Esophagus mucosa (tissue), 1 donor: ENCODE data around the gene PTPN14. TPM values are rescaled to one million over a fixed set of nuclear protein-coding genes. Genes with fewer than 3 reads are reported as not detected.
"Not testable (repeated sequence)": the region's sequence is repeated elsewhere in the genome, so short reads cannot be mapped to it uniquely, and the experiment has no call there.

ENCODE experiments used
- ATAC-seq: fragments of 200-7000 bp; cut with Tn5 transposase; one replicate; pipeline ENCODE4 v1.9.1; 2020
- total RNA-seq: library from RNA; stranded (reverse); gene quantifications from one replicate; pipeline ENCODE4 v1.2.4, GENCODE V29; 2023
- donor health status: DM: yes; HTN: yes; CAD: no.

Gene PTPN14
- total RNA-seq, 1 donor from 2014 or later: 25.3 TPM

DNA sequence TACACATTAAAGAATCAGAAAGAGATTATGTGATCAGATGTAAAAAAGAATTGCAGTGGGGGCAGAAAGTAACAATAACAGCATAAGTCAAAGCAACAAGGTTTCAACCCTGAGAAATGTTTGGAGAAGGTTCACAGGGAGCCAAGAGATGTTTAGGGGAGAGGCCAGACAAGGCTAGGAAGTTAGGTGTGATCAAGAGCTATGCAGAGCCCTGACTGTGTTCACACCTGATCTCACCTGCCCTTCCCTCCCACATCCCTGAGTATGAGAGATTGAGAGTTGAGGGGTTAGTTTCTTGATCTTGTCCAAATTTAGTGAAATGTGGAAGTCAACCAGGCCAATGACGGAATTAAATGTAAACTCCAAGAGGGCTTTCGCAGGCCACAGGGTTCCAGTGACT, 10.2 kb downstream of the PTPN14 start:
- ATAC-seq: no peak

DNA sequence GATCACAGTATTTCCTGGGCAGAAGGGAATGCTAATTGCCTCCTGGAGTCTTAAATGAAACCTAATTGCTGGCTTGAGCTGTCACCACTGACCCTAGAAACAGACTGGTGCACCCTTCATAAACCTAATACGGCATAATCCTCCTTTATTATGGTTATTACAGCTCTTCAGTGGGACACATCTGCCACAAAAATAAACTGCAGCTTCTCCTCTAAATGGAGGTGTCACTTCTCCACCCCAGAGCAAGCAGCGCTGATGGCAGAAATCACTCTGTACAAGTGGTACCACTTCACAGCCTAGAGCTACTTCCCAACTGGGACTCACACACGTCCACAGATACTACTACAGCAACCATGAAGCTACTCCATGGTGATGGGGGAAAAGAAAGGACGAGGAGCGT, 11.1 kb downstream of the PTPN14 start:
- ATAC-seq: no peak

DNA sequence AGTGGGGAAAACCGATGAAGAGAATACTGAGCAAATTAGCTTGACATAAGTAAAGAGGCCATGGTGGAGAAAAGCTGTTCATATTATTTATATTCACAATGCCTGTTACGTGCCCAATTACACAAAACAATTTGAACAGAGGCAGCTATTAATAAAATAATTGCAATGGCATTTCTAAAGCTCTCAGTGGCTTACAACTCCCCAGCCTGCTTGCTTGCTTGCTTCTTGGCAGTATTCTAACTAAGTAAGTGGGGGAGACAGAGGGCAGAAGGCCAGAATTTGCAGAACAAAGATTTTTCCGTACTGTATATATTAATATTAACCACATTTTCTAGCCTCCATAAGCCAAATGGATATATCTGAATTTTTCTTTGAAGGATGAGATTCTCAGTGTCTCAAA, 12.9 kb downstream of the PTPN14 start:
- ATAC-seq: no peak

DNA sequence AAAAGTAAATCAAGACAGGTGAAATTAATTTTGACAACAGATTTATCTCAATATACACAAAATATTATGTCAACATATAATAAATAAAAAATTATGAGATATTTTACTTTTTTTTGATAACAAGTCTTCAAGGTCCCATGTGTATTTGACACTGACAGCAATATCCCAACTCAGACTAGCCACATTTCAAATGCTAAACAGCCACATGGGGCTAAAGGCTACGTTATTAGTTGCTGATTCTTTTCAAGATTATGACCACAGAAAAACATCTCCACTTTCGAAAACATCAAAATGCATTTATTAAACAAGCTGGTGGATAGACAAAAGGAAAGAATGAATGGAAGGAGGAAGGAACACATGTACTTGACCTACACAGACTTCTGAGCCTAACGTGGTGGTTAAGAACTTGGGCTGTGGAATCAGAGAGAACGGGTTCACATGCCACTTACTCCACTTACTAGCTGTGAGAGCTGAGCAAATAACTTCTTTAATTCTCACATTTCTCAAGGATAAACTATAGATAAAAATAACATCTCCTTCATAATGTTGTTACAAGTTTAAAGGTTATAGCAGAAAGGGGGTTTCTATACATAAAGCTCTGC, 13.4 kb downstream of the PTPN14 start:
- ATAC-seq: no peak

DNA sequence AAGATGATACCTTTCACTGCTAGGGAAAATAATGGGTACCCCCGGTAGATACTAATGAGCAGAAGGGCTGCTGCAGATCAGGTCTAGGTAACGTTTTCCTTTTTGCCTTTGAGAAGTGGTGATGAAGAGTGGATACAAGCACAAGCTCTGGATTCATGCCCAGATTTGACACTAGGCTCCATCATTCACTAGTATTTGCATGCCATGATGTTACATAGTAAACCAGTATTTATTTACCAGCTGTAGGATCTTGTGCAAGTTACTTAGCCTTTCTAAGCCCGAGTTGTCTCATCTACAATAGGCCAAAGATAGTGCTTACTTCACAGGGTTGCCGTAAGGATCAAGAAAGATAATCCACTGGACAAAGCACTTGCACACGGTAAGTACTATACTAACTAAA, 14.2 kb downstream of the PTPN14 start:
- no peak for ATAC-seq

DNA sequence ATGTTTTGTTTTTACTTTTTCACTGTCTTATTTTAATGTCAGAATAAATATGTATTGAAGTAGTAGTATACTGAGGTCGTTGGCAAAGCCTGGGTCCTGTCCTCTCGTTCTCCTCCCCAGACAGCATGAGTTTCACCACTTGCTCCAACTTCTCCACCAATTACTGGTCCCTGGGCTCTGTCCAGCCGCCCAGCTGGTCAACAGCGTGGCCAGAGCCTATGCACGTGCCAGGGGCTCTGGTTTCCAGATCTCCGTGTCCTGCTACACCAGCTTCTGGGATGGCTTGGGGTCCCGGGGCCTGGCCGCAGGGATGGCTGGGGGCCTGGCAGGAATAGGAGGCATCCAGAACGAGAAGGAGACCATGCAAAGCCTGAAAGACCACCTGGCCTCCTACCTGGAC, 19.3 kb downstream of the PTPN14 start:
- ATAC-seq: no peak

DNA sequence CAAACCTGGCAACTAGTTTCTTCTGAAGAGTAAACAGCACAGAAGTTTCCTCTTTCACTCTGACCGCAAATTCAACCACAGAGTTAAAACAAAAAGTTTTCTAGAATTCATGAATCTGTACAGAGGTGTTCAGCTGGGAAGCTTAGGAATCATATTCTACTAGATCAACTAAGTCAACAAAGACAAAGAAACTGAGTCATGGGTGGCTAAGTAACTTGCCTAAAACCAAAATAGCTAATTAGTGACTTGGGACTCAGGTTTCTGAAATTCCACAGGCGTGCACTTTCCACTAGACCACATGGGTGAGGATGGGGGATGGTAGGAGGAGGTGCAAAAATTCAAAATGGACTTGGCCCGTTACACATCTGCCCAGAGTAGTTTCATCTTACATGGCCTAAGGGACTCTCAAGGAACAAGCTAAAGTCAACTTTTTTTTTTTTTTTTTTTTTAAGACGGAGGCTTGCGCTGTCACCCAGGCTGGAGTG, 25.8 kb downstream of the PTPN14 start:
- peak; percentile 52 for ATAC-seq

DNA sequence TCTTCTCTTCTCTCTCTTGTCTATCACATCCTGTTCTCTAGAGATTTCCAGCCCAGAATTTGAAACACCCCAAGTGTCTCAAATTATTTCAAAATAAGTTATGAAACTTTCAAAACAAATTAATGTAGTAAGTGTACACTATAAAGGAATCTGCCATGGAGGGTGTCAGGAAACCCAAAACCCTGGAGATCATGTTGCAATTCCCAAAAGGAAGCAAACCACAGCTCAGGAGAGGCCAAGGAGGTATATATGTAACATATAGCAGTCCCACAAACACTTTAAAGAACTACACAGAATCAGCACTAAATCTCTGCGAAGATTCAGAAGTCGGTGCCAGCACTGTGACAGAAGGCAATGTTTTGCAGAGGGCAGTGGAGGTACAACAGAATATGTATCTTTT, 26.6 kb downstream of the PTPN14 start:
- no peak for ATAC-seq

DNA sequence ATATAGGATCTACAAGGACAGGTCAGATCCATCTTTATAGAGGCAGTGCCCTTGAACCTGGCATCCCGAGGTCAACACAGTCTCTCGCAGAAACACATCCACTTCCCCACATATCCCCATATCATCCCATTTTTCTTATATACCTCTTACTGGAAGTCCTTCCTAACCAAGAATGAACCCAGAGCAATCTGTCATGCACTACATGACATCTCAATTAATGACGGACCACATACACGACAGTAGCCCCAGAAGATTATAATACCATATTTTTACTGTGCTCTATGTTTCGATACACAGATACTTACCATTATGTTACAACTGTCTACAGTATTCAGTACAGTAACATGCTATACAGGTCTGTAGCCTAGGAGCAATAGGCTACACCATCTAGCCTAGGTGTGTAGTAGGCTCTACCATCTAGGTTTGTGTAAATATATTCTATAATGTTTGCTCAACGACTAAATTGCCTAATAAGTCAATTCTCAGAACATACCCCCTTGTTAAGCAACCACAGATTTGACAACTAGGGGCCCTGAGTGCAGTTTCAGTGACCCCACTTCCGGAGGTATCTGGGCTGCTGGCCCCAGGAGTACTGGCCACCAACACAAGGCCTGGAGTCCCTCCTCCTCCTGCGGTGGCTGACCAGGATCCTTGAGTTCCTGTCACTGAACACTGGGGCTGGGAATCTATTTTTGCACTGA, 28.1 kb downstream of the PTPN14 start:
- ATAC-seq: no peak

DNA sequence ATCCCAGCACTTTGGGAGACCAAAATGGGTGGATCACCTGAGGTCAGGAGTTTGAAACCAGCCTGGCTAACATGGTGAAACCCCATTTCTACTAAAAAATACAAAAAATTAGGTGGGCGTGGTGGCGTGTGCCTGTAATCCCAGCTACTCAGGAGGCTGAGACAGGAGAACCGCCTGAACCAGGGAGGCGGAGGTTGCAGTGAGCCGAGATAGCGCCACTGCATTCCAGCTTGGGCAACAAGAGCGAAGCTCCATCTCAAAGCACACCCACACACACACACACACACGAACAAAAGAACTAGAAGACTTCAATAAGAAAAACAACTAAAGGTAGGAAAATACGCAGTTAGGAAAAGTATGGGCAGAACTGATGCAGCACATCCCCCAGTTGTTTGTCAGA, 29.9 kb downstream of the PTPN14 start:
- ATAC-seq: not testable (repeated sequence)

DNA sequence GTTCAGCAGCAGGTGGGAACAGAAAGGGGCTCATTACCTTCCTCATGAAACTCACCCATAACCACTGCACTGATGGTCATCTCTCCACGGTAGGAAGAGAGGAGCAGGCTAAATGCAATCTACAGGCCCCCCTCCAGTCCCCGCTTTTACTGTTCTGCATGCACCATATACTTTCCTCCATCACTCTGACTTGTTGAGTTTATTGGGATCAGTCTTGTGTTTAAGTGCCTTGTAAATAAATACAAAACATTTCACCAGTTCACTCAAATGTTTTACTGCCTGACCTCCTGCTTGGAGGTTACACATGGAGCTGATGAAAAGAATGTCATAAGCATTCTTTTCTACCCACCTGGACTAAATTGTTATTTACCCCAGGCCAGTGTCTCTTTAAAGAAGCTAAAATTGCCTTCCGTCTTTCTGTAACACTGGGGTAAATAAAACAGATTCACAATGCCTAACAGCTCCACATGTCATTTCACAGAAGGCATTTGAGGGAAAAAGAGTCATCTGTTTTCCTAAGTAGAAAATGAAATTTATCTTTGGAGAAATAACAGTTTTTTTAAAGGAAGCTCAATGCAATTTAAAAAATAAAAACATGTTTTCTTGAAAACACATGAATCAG, 30.7 kb downstream of the PTPN14 start:
- no peak for ATAC-seq

DNA sequence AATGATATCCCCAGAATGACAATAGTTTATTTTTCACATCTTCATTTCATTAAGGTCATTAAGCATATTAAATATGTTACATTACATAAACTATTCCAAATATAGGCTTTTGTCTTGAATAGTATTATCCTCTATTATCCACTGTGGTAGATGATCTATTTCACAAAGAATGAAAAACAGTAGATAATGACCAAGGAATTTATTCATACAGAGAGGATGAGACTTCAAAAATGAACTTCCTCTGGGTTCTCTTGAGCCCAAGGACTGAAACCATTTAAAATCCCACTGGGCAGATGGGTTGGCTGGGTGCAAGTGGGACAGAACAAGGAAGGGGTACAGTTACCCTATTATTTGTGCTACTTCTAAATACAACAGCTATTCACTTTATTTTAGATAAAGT, 33.0 kb downstream of the PTPN14 start:
- no peak for ATAC-seq

DNA sequence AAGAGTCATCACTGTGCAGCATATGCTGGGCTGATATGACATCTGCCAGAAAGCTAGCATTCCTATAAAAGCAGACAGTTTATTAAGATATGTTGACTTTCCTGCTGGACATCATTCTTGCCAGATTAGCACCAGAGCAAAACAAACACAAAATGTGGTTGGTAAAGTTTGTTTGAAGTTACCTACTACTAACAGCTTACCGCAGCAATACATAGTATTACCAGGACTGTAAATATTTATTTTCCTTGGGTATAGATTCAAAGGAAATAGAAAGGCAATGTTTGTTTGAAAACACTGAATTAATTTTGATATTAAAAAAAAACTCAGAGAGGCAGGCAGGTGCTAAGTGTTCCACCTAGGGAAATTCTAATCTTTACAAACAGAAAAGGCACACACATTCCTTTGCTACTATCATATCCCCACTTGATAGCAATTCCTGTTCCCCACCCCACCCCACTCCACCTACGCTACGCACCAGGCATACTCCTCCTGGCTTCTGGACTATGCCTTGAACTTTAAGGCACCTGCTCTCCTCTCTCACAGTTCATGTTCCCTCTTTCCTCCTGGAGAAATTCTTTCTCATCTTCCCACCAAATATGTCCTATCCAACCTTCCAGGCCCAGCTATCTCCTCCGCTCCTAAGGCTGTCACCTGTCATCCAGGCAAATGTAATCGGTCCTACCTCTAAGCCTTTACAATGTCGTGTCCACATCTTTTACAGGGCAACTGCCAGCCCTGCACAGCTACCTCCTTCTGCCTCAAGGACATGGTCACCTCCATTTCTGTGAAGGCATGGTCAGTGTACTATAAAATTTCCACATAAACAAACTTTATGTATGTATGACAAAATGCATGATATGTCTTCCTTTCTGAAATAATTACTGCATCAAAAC, 34.7 kb downstream of the PTPN14 start:
- ATAC-seq: peak; percentile 29

DNA sequence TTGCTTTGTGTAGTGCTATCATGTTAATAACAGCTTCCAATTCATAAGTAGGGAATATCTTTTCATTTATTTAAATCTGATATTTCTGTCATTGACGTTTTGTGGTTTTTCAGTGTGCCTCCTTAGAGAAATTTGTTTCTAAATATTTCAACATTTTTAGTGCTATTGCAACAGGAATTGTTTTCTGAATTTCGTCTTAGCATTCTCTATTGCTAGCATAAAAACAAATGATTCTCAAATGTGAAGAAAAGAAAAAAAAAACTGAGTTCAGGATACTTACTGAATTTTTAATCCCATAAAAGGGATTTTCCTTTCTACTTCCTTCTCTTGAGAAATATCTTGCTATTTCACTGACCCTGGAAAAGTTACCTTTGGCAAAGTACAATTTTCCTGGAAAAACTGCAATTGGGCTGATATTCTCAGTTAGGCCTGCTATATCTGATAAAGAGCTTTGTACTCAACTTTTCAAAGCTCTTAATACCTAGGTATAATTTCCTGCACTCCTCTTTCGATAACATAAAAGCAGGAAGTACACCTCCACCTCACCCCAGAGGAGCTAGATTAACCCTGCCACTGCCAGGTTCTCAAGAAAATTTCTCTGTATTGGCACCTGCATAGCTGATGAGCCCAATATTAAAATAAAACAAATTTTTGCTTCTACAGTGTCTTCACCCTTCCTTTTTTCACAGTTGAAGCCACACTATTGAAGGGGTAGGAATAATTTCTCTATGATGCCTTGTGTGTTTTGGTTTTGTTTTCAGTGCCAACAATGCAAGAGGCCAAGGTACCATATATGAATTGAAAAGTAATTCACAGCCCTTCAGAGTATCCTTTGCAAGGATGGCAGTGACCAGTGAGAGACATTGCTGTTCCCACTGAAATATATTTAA, 35.6 kb downstream of the PTPN14 start:
- no peak for ATAC-seq

DNA sequence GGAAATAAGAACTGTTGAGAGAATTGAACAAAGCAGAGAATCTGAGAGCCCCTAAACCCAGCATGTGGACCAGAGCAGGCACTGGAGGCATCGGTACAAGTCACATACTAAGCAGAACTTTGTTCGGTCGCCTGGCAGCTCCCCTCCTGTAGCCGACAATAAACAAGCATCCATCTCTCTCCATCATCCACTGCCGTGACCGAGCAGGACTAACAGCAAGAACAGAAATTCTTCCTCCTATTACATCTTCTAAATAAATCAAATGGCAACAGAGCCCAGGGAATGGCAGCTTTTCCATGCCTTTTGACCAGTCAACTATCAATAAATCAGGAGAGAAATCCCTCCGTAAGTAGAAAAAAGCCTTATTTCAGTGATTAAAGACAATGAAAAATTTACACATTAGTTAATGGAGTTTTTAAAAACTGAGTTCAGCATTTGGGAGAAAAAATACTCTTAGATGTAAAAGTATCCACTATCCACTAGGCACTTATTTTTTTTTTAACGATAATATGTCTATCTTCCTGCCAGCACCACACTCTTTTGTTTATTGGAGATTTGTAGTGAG, 36.5 kb downstream of the PTPN14 start:
- ATAC-seq: no peak

DNA sequence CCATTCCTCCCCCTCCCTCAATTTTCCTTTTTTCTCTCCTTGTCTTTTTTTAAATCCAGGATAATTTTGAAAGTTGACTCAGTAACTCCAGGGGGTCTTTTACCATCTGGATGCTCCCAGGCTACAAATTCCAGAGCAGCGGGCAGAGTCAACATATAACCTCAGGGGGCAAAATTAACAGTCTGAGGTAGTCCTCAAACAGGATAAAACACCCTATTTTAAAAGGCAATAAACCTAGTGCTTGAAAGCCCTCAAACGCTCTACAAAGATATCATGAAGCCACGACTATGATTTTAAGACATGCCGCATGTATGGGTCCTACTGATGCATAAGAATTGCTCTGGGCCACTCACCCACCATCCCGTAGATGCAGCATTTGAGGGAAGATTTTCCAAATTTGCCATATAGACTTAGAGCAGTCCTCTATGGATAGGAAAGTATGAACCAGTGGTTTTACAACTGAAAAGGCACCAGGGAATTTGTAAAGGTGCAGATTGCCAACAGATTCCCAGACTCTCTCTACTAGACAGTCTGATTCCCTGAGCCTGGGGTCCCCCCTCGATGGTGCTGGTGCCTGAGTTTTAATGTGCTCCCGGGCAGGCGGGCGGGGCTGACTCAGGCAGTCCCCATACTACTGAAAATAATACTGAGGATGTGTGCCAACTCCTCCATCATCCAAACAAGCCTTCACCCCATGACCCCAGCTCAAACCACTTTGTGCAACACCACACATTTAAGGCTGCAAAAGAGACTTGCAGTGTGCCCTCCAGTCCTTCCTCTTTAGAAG, 37.2 kb downstream of the PTPN14 start:
- no peak for ATAC-seq

DNA sequence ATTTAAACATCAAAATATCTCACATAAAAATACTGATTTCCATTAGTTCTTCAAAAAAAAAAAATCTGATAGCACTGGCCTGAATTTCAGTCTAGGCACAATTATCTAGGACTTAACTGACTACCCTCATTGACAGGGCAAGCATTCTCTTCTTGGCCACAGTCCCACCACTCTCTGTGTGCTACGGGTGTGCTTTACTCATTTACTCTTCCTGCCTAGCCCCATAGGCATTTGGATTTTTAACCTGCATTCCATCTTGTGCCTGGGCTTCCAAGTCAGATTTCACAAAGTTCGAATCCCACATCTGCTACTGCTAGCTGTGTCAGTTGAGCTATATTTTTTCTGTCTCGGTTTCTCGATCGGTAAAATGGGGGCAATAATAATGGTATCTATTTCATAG, 38.0 kb downstream of the PTPN14 start:
- ATAC-seq: no peak

DNA sequence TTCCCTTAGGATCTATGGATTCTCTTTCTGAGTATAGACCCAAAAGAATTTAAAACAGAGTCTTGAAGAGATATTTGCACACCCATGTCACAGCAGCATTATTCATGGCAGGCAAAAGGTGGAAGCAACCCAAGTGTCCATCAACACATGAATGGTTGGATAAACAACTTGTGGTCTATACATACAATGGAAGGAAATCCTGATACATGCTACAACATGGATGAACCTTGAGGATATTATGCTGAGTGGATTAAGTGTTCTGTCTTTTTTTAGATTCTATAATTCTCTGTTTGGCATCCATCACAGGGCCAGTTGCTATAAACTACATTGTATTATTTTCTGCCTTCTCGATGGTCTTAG, 39.8 kb downstream of the PTPN14 start:
- ATAC-seq: peak; percentile 71

DNA sequence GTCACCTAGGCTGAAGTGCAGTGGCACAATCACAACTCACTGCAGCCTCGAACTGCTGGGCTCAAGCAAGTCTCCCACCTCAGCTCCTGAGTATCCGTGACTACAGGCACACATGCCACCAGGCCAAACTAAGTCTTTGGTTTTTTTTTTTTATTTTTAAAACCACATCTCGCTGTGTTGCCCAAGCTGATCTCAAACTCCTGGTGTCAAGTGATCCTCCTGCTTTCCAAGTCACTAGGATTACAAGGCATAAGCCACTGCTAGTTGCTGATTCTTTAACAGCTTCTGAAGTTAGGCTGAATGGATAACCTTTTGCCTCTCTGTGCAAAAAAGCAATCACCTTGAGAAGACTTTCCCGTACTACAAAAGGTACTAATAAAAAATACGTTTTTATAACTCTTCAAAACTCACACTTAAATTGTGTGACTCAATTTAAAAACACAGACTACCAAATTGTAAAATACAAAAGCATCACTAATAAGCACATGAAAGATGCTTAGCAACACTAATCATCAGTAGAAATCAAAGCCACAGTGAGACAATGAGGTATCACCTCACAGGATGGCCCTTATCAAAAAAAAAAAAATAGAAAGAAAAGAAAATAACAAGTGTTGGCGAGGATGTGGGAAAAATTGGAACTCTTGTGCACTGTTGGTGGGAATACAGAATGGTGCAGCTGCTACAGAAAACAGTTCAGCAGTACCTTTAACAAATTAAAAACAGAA, 40.3 kb downstream of the PTPN14 start:
- ATAC-seq: no peak

DNA sequence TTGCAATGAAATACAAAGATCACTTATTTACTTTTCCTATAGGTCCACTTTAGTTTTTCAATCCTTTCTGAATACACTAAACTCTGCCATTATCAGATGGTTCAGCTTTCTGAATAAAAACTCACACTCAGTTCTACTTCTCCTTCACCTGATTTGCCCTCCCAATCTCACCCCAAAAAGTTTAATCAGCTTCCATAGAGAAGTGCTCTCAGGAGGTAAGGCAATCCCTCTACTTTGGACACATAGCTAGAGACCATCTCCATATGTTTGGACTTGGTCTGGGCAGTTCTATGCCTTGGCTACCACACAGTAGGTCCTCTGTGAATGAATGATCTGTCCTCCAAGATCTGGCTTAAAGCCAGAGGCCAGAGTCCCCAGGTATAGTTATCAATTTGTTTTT, 40.9 kb downstream of the PTPN14 start:
- ATAC-seq: no peak
